ENCODE measurements around the gene INPP1. TPM values are rescaled to one million over a fixed set of nuclear protein-coding genes. Genes with fewer than 3 reads are reported as not detected.
A peak's percentile ranks its signal among the peaks of the same experiment; 100 is the strongest.
"Not testable (repeated sequence)": the region's sequence is repeated elsewhere in the genome, so short reads cannot be mapped to it uniquely, and the experiment has no call there.

Gene INPP1
- total RNA-seq, 2 experiments from 2014 or later = 6.3 to 7.0 TPM

DNA sequence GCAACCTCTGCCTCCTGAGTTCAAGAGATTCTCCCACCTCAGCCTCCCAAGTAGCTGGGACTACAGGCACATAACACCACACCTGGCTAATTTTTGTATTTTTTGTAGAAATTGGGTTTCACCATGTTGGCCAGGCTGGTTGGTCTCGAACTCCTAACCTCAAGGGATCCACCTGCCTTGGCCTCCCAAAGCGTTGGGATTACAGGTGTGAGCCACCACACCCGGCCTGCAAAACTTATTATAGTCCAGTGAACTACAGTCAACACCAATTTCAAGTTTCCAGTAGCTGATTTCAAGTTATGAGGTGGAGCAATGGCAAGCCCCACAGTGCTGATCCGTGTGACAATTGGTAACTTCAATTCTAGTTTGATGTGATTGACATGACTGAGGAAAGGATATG lies 7.8 kb upstream of the INPP1 start:
- H3K36me3 Mint-ChIP-seq (ENCODE audit: low read depth); intact Hi-C loops (cut with micrococcal nuclease); H3K4me1 Mint-ChIP-seq (ENCODE audit: low read depth); CTCF ChIA-PET; H3K27ac Mint-ChIP-seq; H3K27me3 Mint-ChIP-seq (ENCODE audit: low read depth); H3K9me3 Mint-ChIP-seq; DNase-seq; H3K4me3 Mint-ChIP-seq: not testable (repeated sequence)

DNA sequence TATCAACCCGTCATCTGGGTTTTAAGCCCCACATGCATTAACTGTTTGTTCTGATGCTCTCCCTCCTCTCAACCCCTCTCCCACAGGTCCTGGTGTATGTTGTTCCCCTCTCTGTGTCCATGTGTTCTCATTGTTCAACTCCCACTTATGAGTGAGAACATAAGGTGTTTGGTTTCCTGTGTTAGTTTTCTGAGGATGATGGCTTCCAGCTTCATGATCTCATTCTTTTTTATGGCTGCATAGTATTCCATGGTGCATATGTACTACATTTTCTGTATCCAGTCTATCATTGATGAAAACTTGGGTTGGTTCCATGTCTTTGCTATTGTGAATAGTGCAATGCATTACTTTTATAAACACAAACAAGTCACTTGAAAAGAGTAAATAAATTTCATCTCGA lies 7.0 kb upstream of the INPP1 start:
- Mint-ChIP-seq H3K4me3 (no peak overlapping the region), H3K9me3 (no peaks in the 10 kb centered on the region), H3K27me3 (ENCODE audit: low read depth) (no peaks in the 10 kb centered on the region), H3K4me1 (ENCODE audit: low read depth) (no peaks in the 10 kb centered on the region), H3K36me3 (ENCODE audit: low read depth) (no peaks in the 10 kb centered on the region), H3K27ac (no peak overlapping the region)
- CTCF ChIA-PET = no interaction called here
- intact Hi-C loops (cut with micrococcal nuclease) = no loop called here
- DNase-seq = no peak

DNA sequence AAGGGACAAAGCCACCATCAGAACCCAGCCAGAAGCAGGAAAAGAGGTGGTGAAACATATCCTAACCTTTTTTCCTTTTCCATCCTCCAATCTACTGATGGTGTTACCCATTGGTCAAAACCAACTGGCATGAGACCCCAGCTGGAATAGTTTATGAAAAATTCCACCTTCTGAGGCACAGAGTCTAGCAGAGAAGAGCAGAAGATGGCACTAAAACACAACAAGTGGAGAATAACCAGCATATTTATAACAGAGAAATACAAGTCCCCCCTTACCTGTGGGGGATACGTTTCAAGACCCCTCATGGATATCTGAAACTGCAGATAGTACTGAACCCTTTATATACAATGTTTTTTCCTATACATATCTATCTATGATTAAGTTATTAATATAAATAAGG lies 4.9 kb upstream of the INPP1 start:
- CTCF ChIA-PET = interaction anchor here (0.6 to 1.4 kb wide), 4 partner anchors 12 to 210 kb away, joined by 3 to 4 read pairs (median 3); no protein-coding TSS in a partner anchor
- H3K4me1 Mint-ChIP-seq (ENCODE audit: low read depth) = peaks cover 3% of the 10 kb centered on the region
- no peak overlapping the region for H3K27ac Mint-ChIP-seq
- no peaks in the 10 kb centered on the region for H3K9me3 Mint-ChIP-seq
- H3K27me3 Mint-ChIP-seq (ENCODE audit: low read depth) = peaks cover 2% of the 10 kb centered on the region
- no peak for DNase-seq
- H3K4me3 Mint-ChIP-seq = no peak overlapping the region
- intact Hi-C loops (cut with micrococcal nuclease) = no loop called here
- no peaks in the 10 kb centered on the region for H3K36me3 Mint-ChIP-seq (ENCODE audit: low read depth)

DNA sequence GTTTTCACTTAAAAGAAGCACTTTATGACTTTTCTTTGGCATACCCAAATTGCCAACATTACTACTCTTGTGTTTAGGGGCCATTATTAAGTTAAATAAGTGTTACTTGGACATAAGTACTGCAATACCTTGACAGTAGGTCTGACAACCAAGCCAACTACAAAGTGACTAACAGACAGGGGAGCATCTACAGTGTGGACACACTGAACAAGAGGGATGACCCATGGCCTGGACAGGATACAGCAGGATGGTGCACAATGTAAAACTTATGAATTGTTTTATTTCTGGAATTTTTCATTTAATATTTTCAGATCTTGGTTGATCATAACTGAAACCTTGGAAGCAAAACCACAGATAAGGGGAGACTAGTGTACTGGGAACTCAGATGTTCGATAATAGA lies 4.0 kb upstream of the INPP1 start:
- intact Hi-C loops (cut with micrococcal nuclease) = no loop called here
- Mint-ChIP-seq H3K27ac (no peak overlapping the region), H3K36me3 (ENCODE audit: low read depth) (no peaks in the 10 kb centered on the region), H3K4me3 (no peak overlapping the region), H3K9me3 (no peaks in the 10 kb centered on the region), H3K4me1 (ENCODE audit: low read depth) (peaks cover 5% of the 10 kb centered on the region), H3K27me3 (ENCODE audit: low read depth) (peaks cover 2% of the 10 kb centered on the region)
- no peak for DNase-seq
- CTCF ChIA-PET = interaction anchor here (1.4 kb wide), 1 partner anchor 179 kb away, joined by 3 read pairs; no protein-coding TSS in a partner anchor

DNA sequence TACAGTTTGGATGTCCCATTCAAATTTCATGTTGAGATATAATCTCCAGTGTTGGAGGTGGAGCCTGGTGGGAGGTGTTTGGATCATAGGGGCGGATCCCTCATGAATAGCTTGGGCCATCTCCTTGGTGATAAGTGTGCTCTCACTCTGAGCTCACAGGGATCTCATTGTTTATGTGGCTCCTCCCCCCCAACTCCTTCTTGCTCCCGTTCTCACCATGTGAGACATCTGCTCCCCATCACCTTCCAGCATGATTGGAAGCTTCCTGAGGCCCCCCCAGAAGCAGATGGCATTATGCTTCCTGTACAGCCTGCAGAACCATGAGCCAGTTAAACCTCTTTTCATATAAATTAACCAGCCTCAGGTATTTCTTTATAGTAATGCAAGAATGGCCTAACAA lies 3.0 kb upstream of the INPP1 start:
- intact Hi-C loops (cut with micrococcal nuclease) = no loop called here

DNA sequence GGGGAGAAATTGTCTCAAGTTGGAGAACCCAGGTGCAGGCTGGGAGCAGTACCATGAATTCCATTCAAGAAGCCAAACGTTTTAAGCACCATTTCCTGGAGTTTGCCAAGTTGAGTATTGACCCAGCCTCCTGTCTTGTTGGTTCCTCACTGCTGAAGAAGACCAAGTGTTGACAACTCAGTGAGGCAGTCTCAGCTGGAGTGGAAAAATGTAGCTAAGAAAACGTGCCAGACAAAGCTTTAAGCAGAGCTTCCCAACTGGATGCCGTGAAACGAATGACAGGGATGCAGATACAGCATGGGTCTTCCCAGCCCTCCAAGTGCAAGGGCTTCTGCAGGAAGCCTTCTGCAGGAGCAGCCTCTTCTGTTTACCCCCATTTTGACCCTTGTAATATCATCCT lies 778 bp upstream of the INPP1 start:
- H3K4me3 Mint-ChIP-seq = no peak overlapping the region
- intact Hi-C loops (cut with micrococcal nuclease) = loop anchor here (2.0 kb wide), 1 partner anchor 18 kb away; no protein-coding TSS in a partner anchor
- no peak overlapping the region for H3K27ac Mint-ChIP-seq
- no peaks in the 10 kb centered on the region for H3K9me3 Mint-ChIP-seq
- H3K27me3 Mint-ChIP-seq (ENCODE audit: low read depth) = peaks cover 2% of the 10 kb centered on the region
- peaks cover 11% of the 10 kb centered on the region for H3K4me1 Mint-ChIP-seq (ENCODE audit: low read depth)
- CTCF ChIA-PET = no interaction called here
- no peaks in the 10 kb centered on the region for H3K36me3 Mint-ChIP-seq (ENCODE audit: low read depth)
- no peak for DNase-seq

More for the DNA sequence above, 3.0 kb upstream of the INPP1 start:
- H3K9me3 Mint-ChIP-seq = no peaks in the 10 kb centered on the region
- H3K4me3 Mint-ChIP-seq = no peak overlapping the region
- no peak for DNase-seq
- H3K27ac Mint-ChIP-seq = no peak overlapping the region
- H3K36me3 Mint-ChIP-seq (ENCODE audit: low read depth) = no peaks in the 10 kb centered on the region
- CTCF ChIA-PET = no interaction called here
- peaks cover 11% of the 10 kb centered on the region for H3K4me1 Mint-ChIP-seq (ENCODE audit: low read depth)
- H3K27me3 Mint-ChIP-seq (ENCODE audit: low read depth) = peaks cover 2% of the 10 kb centered on the region

DNA sequence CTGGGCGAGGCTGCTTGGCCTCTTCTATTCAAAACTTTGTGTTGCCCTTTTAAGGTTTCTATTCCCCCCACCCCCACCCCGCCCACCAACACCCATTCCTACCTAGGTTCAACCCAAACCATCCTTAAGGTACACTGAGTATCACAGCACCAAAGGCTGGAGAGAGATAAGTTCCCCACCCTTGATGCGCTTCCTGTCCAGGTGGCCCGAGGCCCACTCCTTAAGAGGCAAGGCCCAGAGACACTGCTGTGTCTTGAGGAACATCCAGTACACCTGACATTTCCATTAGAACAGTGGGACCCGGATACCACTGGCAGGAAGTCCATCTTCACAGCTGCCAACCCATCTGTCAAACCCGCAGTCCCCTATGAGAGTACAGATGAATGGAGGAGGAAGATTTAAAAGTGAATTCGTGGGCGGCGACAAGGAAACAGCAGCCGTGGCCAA lies 277 bp upstream of the INPP1 start:
- Mint-ChIP-seq H3K9me3 (no peaks in the 10 kb centered on the region), H3K4me1 (ENCODE audit: low read depth) (peaks cover 11% of the 10 kb centered on the region), H3K27ac (peak overlapping the region; percentile 12), H3K36me3 (ENCODE audit: low read depth) (no peaks in the 10 kb centered on the region), H3K27me3 (ENCODE audit: low read depth) (peaks cover 2% of the 10 kb centered on the region), H3K4me3 (peak overlapping the region; percentile 75)
- CTCF ChIA-PET = interaction anchor here (0.7 to 1.6 kb wide), 2 partner anchors 17 to 451 kb away, joined by 3 to 4 read pairs; no protein-coding TSS in a partner anchor
- intact Hi-C loops (cut with micrococcal nuclease) = loop anchor here (2.0 kb wide), 1 partner anchor 18 kb away; no protein-coding TSS in a partner anchor
- no peak for DNase-seq

DNA sequence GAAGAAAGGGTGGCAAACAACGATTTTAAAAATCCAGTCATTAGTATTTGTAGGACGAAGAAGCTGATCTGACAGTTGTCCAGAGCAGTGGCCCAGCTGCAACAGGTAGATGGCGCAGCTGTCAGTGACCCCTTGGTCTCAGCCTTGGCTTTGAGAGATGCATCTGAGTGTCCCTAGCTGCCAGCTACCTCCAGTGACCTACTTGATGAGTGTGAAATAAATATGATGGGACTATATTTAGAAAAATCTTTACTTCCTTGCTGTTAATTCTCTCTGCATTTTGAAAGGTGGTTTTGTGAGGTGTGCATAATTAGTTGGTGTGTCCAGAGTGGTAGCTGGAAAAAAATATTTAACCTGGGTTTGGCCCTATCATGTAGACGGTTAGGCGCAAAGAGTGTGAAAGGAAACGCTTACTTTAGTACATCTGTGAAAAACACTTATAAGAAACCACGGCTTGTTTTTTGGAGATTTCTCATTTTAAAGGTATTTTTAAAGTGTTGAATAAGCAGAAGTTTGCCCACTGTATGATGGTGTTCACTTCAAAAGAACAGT lies 963 bp downstream of the INPP1 start:
- CTCF ChIA-PET = interaction anchor here (0.5 to 1.6 kb wide), 7 partner anchors 16 to 649 kb away, joined by 3 to 4 read pairs (median 3); no protein-coding TSS in a partner anchor
- Mint-ChIP-seq H3K27me3 (ENCODE audit: low read depth) (peaks cover 2% of the 10 kb centered on the region), H3K27ac (peak overlapping the region; percentile 72), H3K9me3 (no peaks in the 10 kb centered on the region), H3K36me3 (ENCODE audit: low read depth) (no peaks in the 10 kb centered on the region), H3K4me3 (peak overlapping the region; percentile 80), H3K4me1 (ENCODE audit: low read depth) (peaks cover 11% of the 10 kb centered on the region)
- DNase-seq = peak; percentile 42
- intact Hi-C loops (cut with micrococcal nuclease) = loop anchor here (1.0 to 2.0 kb wide), 3 partner anchors 25 to 60 kb away; partner anchors contain the start of gene HIBCH

DNA sequence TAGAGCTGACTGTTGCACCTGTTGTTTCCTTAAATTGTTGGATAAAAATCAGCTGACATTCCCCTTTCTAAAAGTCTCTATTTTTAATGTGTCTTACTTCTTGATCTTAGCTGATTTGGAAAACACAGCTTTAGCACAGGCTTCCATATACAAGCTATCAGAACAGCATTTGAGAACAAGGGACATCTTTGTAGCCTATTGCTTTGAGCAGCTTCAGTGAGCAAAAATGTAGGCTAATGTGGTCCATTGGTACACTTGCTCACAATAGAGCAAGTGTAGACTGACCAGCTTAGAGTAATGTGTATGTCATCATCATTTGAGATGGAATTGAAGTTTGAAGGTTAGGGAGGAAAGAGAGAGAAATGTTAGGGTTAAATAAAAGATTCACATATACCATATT lies 7.0 kb downstream of the INPP1 start:
- H3K36me3 Mint-ChIP-seq (ENCODE audit: low read depth) = no peaks in the 10 kb centered on the region
- H3K9me3 Mint-ChIP-seq = no peaks in the 10 kb centered on the region
- DNase-seq = no peak
- intact Hi-C loops (cut with micrococcal nuclease) = no loop called here
- H3K4me1 Mint-ChIP-seq (ENCODE audit: low read depth) = no peaks in the 10 kb centered on the region
- CTCF ChIA-PET = interaction anchor here (0.6 to 1.2 kb wide), 2 partner anchors 12 to 272 kb away, joined by 3 to 4 read pairs; no protein-coding TSS in a partner anchor
- H3K27ac Mint-ChIP-seq = no peak overlapping the region
- no peak overlapping the region for H3K4me3 Mint-ChIP-seq
- H3K27me3 Mint-ChIP-seq (ENCODE audit: low read depth) = no peaks in the 10 kb centered on the region

DNA sequence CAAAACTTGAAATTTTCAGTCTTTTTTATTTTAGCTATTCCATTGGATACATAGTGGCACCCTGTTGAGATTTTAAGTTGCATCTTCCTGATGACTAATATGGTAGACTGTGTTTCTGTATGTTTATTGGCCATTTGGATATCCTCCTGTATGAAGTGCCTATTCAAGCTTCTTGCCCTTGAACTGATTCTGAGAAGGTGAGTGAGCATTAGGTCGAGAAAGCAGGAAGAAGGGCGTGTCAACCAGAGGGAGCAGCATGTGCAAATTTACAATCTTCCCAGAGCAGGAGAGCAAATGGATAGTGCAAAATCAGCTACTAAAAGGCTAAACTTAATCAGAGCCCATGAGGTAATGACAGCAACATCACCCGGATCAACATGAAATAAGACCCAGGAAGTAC lies 8.6 kb downstream of the INPP1 start:
- no peak overlapping the region for H3K27ac Mint-ChIP-seq
- H3K36me3 Mint-ChIP-seq (ENCODE audit: low read depth) = no peaks in the 10 kb centered on the region
- intact Hi-C loops (cut with micrococcal nuclease) = no loop called here
- no peaks in the 10 kb centered on the region for H3K9me3 Mint-ChIP-seq
- no peaks in the 10 kb centered on the region for H3K4me1 Mint-ChIP-seq (ENCODE audit: low read depth)
- no peak for DNase-seq
- H3K27me3 Mint-ChIP-seq (ENCODE audit: low read depth) = no peaks in the 10 kb centered on the region
- H3K4me3 Mint-ChIP-seq = no peak overlapping the region
- CTCF ChIA-PET = interaction anchor here (0.6 kb wide), 1 partner anchor 40 kb away, joined by 3 read pairs; no protein-coding TSS in a partner anchor

DNA sequence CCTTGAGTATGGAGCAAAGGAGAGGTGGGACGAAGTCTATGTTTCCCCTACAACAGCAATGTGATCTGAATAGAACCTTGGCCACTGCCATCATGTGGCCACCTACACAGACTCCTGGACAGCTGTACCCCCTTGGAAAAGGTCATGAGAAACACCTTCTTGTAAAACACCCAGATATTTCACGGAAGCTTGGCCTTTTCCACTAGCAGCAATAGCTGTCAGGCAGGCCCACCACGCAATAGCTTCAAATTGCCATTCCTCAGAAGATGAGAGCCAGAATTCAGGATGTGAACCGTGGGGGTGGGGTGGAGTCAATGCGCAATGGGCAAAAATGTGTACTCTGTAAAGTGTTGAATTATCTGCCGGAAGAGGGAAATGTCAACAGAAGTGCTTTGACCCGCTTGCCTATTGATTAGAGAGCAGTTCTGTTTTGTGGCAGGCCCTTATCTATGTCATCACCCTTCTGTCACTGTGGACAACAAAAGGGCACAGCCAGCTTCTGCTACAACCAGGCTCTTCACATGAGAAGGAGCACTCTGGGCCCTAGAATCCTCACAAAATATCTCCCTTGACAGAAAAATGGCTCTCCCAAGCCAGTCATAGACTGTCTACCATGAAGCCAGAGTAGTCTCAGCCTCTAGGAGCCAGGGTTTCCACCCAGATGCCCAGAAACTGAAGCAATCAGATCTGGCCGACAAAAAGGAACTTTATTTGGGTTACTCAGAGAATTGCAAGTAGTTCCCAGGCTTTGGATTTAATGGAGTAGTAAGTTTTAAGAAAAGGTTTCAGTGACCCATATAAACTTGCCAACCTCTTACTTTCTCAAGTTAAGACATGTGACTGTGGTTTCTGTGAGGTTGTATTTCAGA lies 9.5 kb downstream of the INPP1 start:
- CTCF ChIA-PET = interaction anchor here (0.6 kb wide), 1 partner anchor 656 kb away, joined by 3 read pairs; no protein-coding TSS in a partner anchor
- no peaks in the 10 kb centered on the region for H3K4me1 Mint-ChIP-seq (ENCODE audit: low read depth)
- intact Hi-C loops (cut with micrococcal nuclease) = no loop called here
- no peaks in the 10 kb centered on the region for H3K36me3 Mint-ChIP-seq (ENCODE audit: low read depth)
- no peak for DNase-seq
- no peaks in the 10 kb centered on the region for H3K9me3 Mint-ChIP-seq
- H3K4me3 Mint-ChIP-seq = no peak overlapping the region
- no peak overlapping the region for H3K27ac Mint-ChIP-seq
- no peaks in the 10 kb centered on the region for H3K27me3 Mint-ChIP-seq (ENCODE audit: low read depth)

DNA sequence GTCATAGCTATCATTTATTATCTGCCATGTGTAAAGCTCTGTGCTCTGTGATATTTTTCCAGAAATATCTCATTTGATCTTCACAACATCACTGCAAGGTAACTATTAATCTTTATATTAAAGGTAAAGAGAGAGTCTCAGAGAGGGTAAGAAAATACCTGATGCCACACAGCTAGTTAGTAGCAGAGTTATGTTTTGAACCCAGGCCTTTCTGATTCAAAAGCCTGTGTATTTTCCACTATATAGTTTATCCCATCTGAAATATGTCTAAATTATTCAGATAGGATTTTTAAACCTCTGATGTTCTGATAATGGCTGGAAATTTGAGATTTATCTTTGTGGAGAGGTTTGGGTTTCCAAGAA lies 10.1 kb downstream of the INPP1 start:
- intact Hi-C loops (cut with micrococcal nuclease) = no loop called here
- Mint-ChIP-seq H3K27ac (no peak overlapping the region), H3K27me3 (ENCODE audit: low read depth) (no peaks in the 10 kb centered on the region), H3K4me3 (no peak overlapping the region), H3K36me3 (ENCODE audit: low read depth) (no peaks in the 10 kb centered on the region), H3K9me3 (no peaks in the 10 kb centered on the region), H3K4me1 (ENCODE audit: low read depth) (no peaks in the 10 kb centered on the region)
- CTCF ChIA-PET = interaction anchor here (0.6 to 0.7 kb wide), 2 partner anchors 216 to 657 kb away, joined by 3 read pairs; no protein-coding TSS in a partner anchor
- no peak for DNase-seq
